Smooth muscle cell (in vitro differentiated cells): Measurements from ENCODE around the gene MAPK6. TPM values are rescaled to one million over a fixed set of nuclear protein-coding genes. Genes with fewer than 3 reads are reported as not detected.

Experiments used
- DNase-seq: peaks from one replicate; lab custom pipeline; 2025; ENCODE audit not compliant: unreplicated experiment; lab: John Stamatoyannopoulos, UW
- H2AFZ ChIP-seq: fragments of 200-600 bp; sonication (generic); 2 replicates; pipeline ENCODE4 v1.6.0; 2016; ENCODE audit warnings: antibody characterized with exemption, low read depth, mild to moderate bottlenecking
- H3F3A ChIP-seq: fragments of 200-600 bp; sonication (generic); 2 replicates; pipeline ENCODE4 v1.6.0; 2017; ENCODE audit warnings: antibody characterized with exemption, low read depth
- H3K27ac ChIP-seq: fragments of 200-600 bp; sonication (generic); 2 replicates; pipeline ENCODE4 v1.5.1; 2016; ENCODE audit warnings: low read depth, mild to moderate bottlenecking
- H3K27me3 ChIP-seq: fragments of 200-600 bp; sonication (generic); 2 replicates; pipeline ENCODE4 v1.6.1; 2016; ENCODE audit warnings: low read depth, mild to moderate bottlenecking
- H3K36me3 ChIP-seq: fragments of 200-600 bp; sonication (generic); 2 replicates; pipeline ENCODE4 v1.5.1; 2016; ENCODE audit warnings: low read depth
- H3K4me1 ChIP-seq: fragments of 200-600 bp; sonication (generic); 2 replicates; pipeline ENCODE4 v1.5.1; 2016; ENCODE audit warnings: low read depth
- H3K4me2 ChIP-seq: fragments of 200-600 bp; sonication (generic); 2 replicates; pipeline ENCODE4 v1.6.0; 2016; ENCODE audit warnings: mild to moderate bottlenecking
- H3K4me3 ChIP-seq: fragments of 200-600 bp; sonication (generic); 2 replicates; pipeline ENCODE4 v1.5.1; 2016; ENCODE audit warnings: mild to moderate bottlenecking
- H3K79me2 ChIP-seq: fragments of 200-600 bp; sonication (generic); 2 replicates; pipeline ENCODE4 v1.6.0; 2016; ENCODE audit warnings: low read depth, mild to moderate bottlenecking
- H3K9ac ChIP-seq: fragments of 200-600 bp; sonication (generic); 2 replicates; pipeline ENCODE4 v1.6.0; 2016; ENCODE audit warnings: low read depth
- H3K9me3 ChIP-seq: fragments of 200-600 bp; sonication (generic); replicated peaks from 2 replicates; pipeline ENCODE4 v1.5.1; 2016; ENCODE audit warnings: low read depth
- H4K20me1 ChIP-seq: fragments of 200-600 bp; sonication (generic); 2 replicates; pipeline ENCODE4 v1.6.0; 2016; ENCODE audit warnings: low read depth
- WGBS: methylation state at CpG from one replicate; pipeline ENCODE4 v1.1.7; 2016; ENCODE audit warnings: low lambda C conversion rate; 5-methylcytosine and 5-hydroxymethylcytosine counted together
- polyA plus RNA-seq: library from polyadenylated mRNA; unstranded; fragments of >200 nt; fragmentation: Nextera tagmentation; extraction: Ambion mirVana; gene quantifications from 2 replicates; pipeline ENCODE4 v1.2.1, GENCODE V29; 2016
- total RNA-seq: library from RNA; depleted of rRNA; stranded (reverse); fragments of >200 nt; gene quantifications from 2 replicates; pipeline ENCODE4 v1.2.3, GENCODE V29; 2014
- TF ChIP-seq, protein P1 (sequence below): fragments of 200-600 bp; sonication (generic); IDR thresholded peaks from 2 replicates; pipeline ENCODE4 v1.5.1; 2017; ENCODE audit warnings: borderline replicate concordance, mild to moderate bottlenecking, antibody characterized with exemption; ENCODE audit not compliant: insufficient read depth, poor library complexity, severe bottlenecking

Gene MAPK6
- total and polyA plus RNA-seq, 2 experiments from 2014 or later, result 38.6 to 107 TPM

DNA sequence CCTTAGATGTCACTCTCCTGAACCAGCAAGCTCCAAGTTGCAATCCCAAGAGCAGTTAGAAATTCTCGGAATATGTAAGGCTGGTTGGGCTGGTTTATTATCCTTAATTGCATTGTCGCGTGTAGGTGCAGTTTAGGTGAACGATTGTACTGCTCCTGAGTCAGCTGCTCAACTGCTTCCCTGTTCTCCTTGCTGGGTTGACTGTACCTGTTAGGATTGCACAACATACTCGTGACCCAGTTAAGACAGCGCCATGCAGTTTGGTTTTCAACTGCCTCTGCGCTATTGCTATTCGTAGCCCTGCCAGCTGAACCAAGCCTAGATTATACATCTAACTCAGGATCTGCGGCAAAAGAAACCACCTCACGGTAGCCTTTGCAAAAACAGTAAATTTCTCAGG is 52.6 kb downstream of the MAPK6 start:
- 75% methylated on average over 10 of the region's 10 CpGs for WGBS
- H3K9me3 ChIP-seq, result no peaks in the 10 kb centered on the region
- peaks cover under 1% of the 10 kb centered on the region for H3K4me1 ChIP-seq
- no peak overlapping the region for H2AFZ ChIP-seq
- H3K79me2 ChIP-seq, result no peaks in the 10 kb centered on the region
- H3K27ac ChIP-seq, result no peak overlapping the region
- no peak overlapping the region for H3K4me2 ChIP-seq
- peaks cover 13% of the 10 kb centered on the region for H3F3A ChIP-seq
- no peaks in the 10 kb centered on the region for H4K20me1 ChIP-seq
- TF ChIP-seq, protein P1, sequence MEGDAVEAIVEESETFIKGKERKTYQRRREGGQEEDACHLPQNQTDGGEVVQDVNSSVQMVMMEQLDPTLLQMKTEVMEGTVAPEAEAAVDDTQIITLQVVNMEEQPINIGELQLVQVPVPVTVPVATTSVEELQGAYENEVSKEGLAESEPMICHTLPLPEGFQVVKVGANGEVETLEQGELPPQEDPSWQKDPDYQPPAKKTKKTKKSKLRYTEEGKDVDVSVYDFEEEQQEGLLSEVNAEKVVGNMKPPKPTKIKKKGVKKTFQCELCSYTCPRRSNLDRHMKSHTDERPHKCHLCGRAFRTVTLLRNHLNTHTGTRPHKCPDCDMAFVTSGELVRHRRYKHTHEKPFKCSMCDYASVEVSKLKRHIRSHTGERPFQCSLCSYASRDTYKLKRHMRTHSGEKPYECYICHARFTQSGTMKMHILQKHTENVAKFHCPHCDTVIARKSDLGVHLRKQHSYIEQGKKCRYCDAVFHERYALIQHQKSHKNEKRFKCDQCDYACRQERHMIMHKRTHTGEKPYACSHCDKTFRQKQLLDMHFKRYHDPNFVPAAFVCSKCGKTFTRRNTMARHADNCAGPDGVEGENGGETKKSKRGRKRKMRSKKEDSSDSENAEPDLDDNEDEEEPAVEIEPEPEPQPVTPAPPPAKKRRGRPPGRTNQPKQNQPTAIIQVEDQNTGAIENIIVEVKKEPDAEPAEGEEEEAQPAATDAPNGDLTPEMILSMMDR, result no peak
- no peak overlapping the region for H3K4me3 ChIP-seq
- no peaks in the 10 kb centered on the region for H3K27me3 ChIP-seq
- H3K36me3 ChIP-seq, result no peaks in the 10 kb centered on the region
- DNase-seq, result no peak
- H3K9ac ChIP-seq, result no peak overlapping the region

DNA sequence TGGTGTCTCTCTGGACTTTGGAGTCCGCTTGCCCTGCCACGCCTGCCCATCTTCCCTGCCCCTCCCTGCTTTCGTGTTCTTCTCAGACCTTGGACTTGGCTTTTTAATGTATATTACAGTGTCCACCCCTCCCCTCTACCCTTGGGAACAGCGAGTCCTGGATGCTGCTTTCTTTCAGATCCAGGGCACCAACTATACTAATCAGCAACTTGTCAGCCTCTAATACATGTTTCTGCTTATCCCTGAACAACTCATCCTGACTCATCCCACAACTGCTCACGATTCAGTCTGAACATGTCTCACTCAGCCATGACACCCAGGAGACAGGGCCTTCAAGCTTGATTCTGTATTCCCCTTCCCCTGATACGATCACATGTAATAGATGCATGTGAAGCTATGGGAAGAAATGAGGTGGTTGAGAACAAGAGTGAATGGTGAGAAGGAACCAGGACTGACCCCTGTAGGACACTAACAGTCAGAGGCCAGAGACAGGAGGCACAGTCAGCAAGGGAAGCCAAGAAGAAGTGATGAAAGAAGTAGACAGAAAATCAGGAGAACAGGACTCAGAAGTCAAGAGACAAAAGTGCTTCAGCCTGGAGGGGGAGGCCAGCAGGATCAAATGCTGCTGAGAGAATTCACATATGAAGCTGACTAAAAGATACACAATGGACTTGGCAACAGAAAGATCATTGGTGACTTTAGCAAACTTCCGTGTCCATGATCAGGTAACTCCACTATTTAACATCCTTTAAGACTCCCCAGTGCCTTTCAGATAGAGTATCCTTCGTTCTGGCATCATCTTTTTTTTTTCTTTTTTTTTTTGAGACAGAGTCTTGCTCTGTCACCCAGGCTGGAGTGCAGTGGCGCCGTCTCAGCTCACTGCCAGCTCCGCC is 58.1 kb downstream of the MAPK6 start:
- H3K36me3 ChIP-seq, result no peaks in the 10 kb centered on the region
- TF ChIP-seq, protein P1, result no peak
- no peaks in the 10 kb centered on the region for H4K20me1 ChIP-seq
- peak overlapping the region; percentile 85 for H2AFZ ChIP-seq
- no peaks in the 10 kb centered on the region for H3K27me3 ChIP-seq
- no peaks in the 10 kb centered on the region for H3K79me2 ChIP-seq
- 56% methylated on average over 11 of the region's 11 CpGs for WGBS
- no peak for DNase-seq
- H3K9ac ChIP-seq, result peak overlapping the region; percentile 76
- H3K4me3 ChIP-seq, result no peak overlapping the region
- H3F3A ChIP-seq, result peaks cover 13% of the 10 kb centered on the region
- peak overlapping the region; percentile 94 for H3K27ac ChIP-seq
- no peaks in the 10 kb centered on the region for H3K9me3 ChIP-seq
- H3K4me2 ChIP-seq, result peak overlapping the region; percentile 66
- peaks cover 9% of the 10 kb centered on the region for H3K4me1 ChIP-seq

DNA sequence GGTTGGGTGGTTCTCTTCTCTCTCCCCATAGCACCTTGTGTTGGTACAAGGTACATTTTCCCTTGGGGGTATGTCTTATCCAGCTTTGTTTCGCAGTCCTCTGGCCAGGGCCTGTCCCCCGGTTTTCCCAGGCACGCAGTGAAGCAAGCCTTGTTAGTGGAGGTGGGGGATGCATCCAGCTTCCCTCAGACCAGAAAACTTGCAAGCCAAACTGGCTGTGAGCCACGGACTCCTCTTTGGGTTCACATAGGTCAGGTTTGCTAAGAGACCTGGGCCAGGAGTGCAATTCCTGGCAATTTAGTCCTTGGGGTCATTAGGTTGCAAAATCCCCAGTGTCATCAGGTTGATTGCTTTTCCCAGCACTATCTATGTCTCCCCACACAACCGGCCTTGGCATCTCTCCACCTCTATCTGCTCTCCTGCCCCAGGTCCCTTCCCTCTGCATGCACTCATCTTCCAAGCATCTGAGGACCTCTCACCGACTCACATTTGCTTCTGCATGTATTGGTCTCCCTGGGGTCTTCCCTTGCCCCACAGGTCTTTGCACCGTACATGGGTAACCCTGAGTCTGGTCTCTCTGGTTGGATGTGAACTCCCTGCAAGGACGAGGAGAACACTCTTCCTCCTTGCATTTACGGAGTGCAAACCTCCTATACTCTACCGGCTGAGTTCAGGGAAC is 59.3 kb downstream of the MAPK6 start:
- peaks cover 14% of the 10 kb centered on the region for H3K4me1 ChIP-seq
- no peak overlapping the region for H2AFZ ChIP-seq
- H3K4me3 ChIP-seq, result no peak overlapping the region
- peak overlapping the region; percentile 94 for H3K27ac ChIP-seq
- no peaks in the 10 kb centered on the region for H3K36me3 ChIP-seq
- no peaks in the 10 kb centered on the region for H3K9me3 ChIP-seq
- no peak overlapping the region for H3K4me2 ChIP-seq
- TF ChIP-seq, protein P1, result no peak
- no peak for DNase-seq
- no peaks in the 10 kb centered on the region for H3K27me3 ChIP-seq
- 87% methylated on average over 10 of the region's 10 CpGs for WGBS
- H3K9ac ChIP-seq, result peak overlapping the region; percentile 76
- no peaks in the 10 kb centered on the region for H4K20me1 ChIP-seq
- peaks cover 13% of the 10 kb centered on the region for H3F3A ChIP-seq
- no peaks in the 10 kb centered on the region for H3K79me2 ChIP-seq
